Tibial nerve (tissue), 3 donors: Measurements from ENCODE around the gene EMILIN1.

Experiments used
- POLR2A ChIP-seq, 2 donors: fragments of 450-650 bp; IDR thresholded peaks; one replicate each; pipeline ENCODE4 v1.6.1; 2017; ENCODE audit warnings: antibody characterized with exemption in 2 of 2, mild to moderate bottlenecking in 2 of 2, moderate library complexity in 2 of 2
- TF ChIP-seq, protein P1 (sequence below), 5 experiments: fragments of 200-600 bp in 3 of 5; fragments of 450-650 bp in 2 of 5; sonication (generic) in 3 of 5; IDR thresholded peaks; one replicate each; pipeline ENCODE4 v1.5.1; 2016 to 2019; ENCODE audit warnings: antibody characterized with exemption in 5 of 5, mild to moderate bottlenecking in 3 of 5, moderate library complexity in 2 of 5

DNA sequence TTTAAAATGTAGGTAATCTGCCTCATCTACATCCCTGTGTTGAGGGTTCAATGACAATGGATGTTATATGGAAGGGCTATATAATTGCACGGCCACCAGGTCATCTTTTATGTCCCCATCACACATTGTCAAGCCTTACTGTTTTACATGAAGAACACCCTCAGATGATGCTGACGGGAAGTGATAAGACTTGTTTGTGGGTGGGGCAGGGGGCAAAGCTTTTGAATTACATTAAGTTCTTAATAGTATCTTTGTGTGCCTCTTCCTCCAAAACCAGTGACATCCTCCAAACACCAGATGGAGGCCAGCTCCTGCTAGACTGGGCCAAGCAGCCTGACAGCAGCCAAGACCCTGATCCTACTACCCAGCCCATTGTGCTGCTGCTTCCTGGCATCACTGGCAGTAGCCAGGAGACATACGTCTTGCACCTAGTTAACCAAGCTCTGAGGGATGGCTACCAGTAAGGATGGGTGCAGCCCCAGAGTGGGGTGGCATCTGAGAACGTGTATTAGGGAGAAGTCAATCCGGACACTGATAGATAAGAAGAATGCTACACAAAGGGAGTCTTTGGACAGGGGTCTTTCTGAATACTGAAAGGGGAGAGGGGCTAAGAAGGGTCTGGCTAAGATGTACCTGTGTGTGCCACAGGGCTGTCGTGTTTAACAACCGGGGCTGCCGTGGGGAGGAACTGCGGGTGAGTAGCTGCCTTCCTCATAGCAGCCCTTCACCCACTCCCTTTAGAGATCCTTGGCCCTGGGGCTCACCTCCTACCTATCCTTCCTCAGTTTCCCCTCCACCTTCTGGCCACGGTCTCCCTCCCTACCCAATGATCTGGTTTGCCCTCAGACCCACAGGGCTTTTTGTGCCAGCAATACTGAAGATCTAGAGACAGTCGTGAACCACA is 50.5 kb downstream of the EMILIN1 start:
- TF ChIP-seq, protein P1, sequence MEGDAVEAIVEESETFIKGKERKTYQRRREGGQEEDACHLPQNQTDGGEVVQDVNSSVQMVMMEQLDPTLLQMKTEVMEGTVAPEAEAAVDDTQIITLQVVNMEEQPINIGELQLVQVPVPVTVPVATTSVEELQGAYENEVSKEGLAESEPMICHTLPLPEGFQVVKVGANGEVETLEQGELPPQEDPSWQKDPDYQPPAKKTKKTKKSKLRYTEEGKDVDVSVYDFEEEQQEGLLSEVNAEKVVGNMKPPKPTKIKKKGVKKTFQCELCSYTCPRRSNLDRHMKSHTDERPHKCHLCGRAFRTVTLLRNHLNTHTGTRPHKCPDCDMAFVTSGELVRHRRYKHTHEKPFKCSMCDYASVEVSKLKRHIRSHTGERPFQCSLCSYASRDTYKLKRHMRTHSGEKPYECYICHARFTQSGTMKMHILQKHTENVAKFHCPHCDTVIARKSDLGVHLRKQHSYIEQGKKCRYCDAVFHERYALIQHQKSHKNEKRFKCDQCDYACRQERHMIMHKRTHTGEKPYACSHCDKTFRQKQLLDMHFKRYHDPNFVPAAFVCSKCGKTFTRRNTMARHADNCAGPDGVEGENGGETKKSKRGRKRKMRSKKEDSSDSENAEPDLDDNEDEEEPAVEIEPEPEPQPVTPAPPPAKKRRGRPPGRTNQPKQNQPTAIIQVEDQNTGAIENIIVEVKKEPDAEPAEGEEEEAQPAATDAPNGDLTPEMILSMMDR (IDR thresholded peaks at IDR 0.05) = no peak
- no peak for TF ChIP-seq POLR2A (IDR thresholded peaks at IDR 0.05)
